WTC11 (cell line): ENCODE measurements around the gene GABARAPL2. TPM values are rescaled to one million over a fixed set of nuclear protein-coding genes. Genes with fewer than 3 reads are reported as not detected.

Experiments
- ATAC-seq: fragments of 200-7000 bp; cut with Tn5 transposase; 2 replicates; pipeline ENCODE4 v1.10.0; 2021; ENCODE audit warnings: mild to moderate bottlenecking, moderate library complexity
- CTCF ChIA-PET: fragments of 300-600 bp; sonication (Branson Sonifier 250); formaldehyde crosslinking; loops from one replicate; lab custom pipeline; 2021; ENCODE audit warnings: antibody characterized with exemption; lab: Charles Lee
- POLR2A ChIA-PET: fragments of 350-600 bp; sonication (Branson Sonifier 250); formaldehyde crosslinking; loops from one replicate; lab custom pipeline; 2021; ENCODE audit warnings: antibody characterized with exemption; lab: Charles Lee
- DNase-seq: peaks from one replicate; pipeline ENCODE4 v3.0.0; 2021; ENCODE audit warnings: low spot score
- H3K27ac Mint-ChIP-seq: 2 replicates; pipeline ENCODE4 v1.8.0; 2021; ENCODE audit warnings: mixed read lengths
- H3K27me3 Mint-ChIP-seq: 2 replicates; pipeline ENCODE4 v1.8.0; 2021; ENCODE audit warnings: low read depth, mild to moderate bottlenecking, moderate library complexity, mixed read lengths
- H3K36me3 Mint-ChIP-seq: 2 replicates; pipeline ENCODE4 v1.8.0; 2021; ENCODE audit warnings: mixed read lengths
- H3K4me1 Mint-ChIP-seq: 2 replicates; pipeline ENCODE4 v1.8.0; 2022; ENCODE audit warnings: mixed read lengths
- H3K4me3 Mint-ChIP-seq: 2 replicates; pipeline ENCODE4 v1.8.0; 2021; ENCODE audit warnings: mild to moderate bottlenecking, moderate library complexity, mixed read lengths
- H3K9me3 Mint-ChIP-seq: 2 replicates; pipeline ENCODE4 v1.8.0; 2021; ENCODE audit warnings: mixed read lengths
- EMX1 ChIP-seq: fragments of 250-450 bp; sonication (Bioruptor Pico); IDR thresholded peaks from 2 replicates; pipeline ENCODE4 v1.8.0; 2021; ENCODE audit warnings: mild to moderate bottlenecking
- ESRRA ChIP-seq: sonication (generic); formaldehyde crosslinking; IDR thresholded peaks from 2 replicates; pipeline ENCODE4 v1.8.1; 2022; ENCODE audit warnings: mild to moderate bottlenecking, missing genetic modification reagents, borderline replicate concordance
- ETV6 ChIP-seq: sonication (generic); formaldehyde crosslinking; IDR thresholded peaks from 2 replicates; pipeline ENCODE4 v1.8.1; 2022; ENCODE audit warnings: mild to moderate bottlenecking, missing genetic modification reagents
- GTF2I ChIP-seq: fragments of 250-450 bp; sonication (Bioruptor Pico); conservative IDR thresholded peaks from 2 replicates; pipeline ENCODE4 v1.4.0; 2021; ENCODE audit warnings: mild to moderate bottlenecking
- KAT7 ChIP-seq: sonication (generic); formaldehyde crosslinking; IDR thresholded peaks from 2 replicates; pipeline ENCODE4 v1.8.1; 2023; ENCODE audit warnings: missing genetic modification reagents, mild to moderate bottlenecking, borderline replicate concordance
- NR2C2 ChIP-seq: sonication (generic); formaldehyde crosslinking; IDR thresholded peaks from 2 replicates; pipeline ENCODE4 v1.8.0; 2022; ENCODE audit warnings: mild to moderate bottlenecking, missing genetic modification reagents
- PRRX2 ChIP-seq: fragments of 250-450 bp; sonication (Bioruptor Pico); IDR thresholded peaks from 2 replicates; pipeline ENCODE4 v1.8.0; 2021; ENCODE audit warnings: mild to moderate bottlenecking
- RELA ChIP-seq: sonication (generic); formaldehyde crosslinking; IDR thresholded peaks from 2 replicates; pipeline ENCODE4 v1.8.1; 2022; ENCODE audit warnings: missing genetic modification reagents, mild to moderate bottlenecking, borderline replicate concordance
- RORB ChIP-seq: fragments of 250-450 bp; sonication (Bioruptor Pico); IDR thresholded peaks from 2 replicates; pipeline ENCODE4 v1.9.0; 2021; ENCODE audit warnings: mild to moderate bottlenecking
- SMAD4 ChIP-seq: sonication (generic); formaldehyde crosslinking; IDR thresholded peaks from 2 replicates; pipeline ENCODE4 v1.8.0; 2022; ENCODE audit warnings: mild to moderate bottlenecking, missing genetic modification reagents
- SP1 ChIP-seq: sonication (generic); formaldehyde crosslinking; conservative IDR thresholded peaks from 2 replicates; pipeline ENCODE4 v1.8.1; 2022; ENCODE audit warnings: missing genetic modification reagents
- TEAD4 ChIP-seq: sonication (generic); formaldehyde crosslinking; IDR thresholded peaks from 2 replicates; pipeline ENCODE4 v1.8.0; 2022; ENCODE audit warnings: mild to moderate bottlenecking, missing genetic modification reagents
- ZNF121 ChIP-seq: sonication (generic); formaldehyde crosslinking; IDR thresholded peaks from 2 replicates; pipeline ENCODE4 v1.8.0; 2023; ENCODE audit warnings: missing genetic modification reagents
- ZNF423 ChIP-seq: fragments of 250-450 bp; sonication (Bioruptor Pico); IDR thresholded peaks from 2 replicates; pipeline ENCODE4 v2.1.2; 2022; ENCODE audit warnings: mild to moderate bottlenecking, moderate library complexity
- total RNA-seq: library from RNA; stranded (reverse); gene quantifications from 3 replicates; pipeline ENCODE4 v1.2.3, GENCODE V29; 2021
- TF ChIP-seq, protein P1 (sequence below): sonication (generic); formaldehyde crosslinking; IDR thresholded peaks from 2 replicates; pipeline ENCODE4 v1.8.0; 2022; ENCODE audit warnings: mild to moderate bottlenecking, missing genetic modification reagents
- TF ChIP-seq, protein P2 (sequence below): sonication (generic); formaldehyde crosslinking; IDR thresholded peaks from 2 replicates; pipeline ENCODE4 v1.8.1; 2023; ENCODE audit warnings: mild to moderate bottlenecking, missing genetic modification reagents
- TF ChIP-seq, protein P3 (sequence below): fragments of 250-450 bp; sonication (Bioruptor Pico); IDR thresholded peaks from 2 replicates; pipeline ENCODE4 v1.9.0; 2021; ENCODE audit warnings: mild to moderate bottlenecking, borderline replicate concordance
- TF ChIP-seq, protein P4 (sequence below): fragments of 250-450 bp; sonication (Bioruptor Pico); IDR thresholded peaks from 2 replicates; pipeline ENCODE4 v1.8.0; 2021; ENCODE audit warnings: mild to moderate bottlenecking
- TF ChIP-seq, protein P5 (sequence below): sonication (generic); formaldehyde crosslinking; IDR thresholded peaks from 2 replicates; pipeline ENCODE4 v1.8.1; 2023; ENCODE audit warnings: mild to moderate bottlenecking, missing genetic modification reagents, borderline replicate concordance

Gene GABARAPL2
- total RNA-seq, 1 experiment from 2014 or later, result 60.8 TPM

- TF ChIP-seq ZNF121 (no peak), TEAD4 (CRISPR knock-in tag) (no peak), PRRX2 (no peak), GTF2I (no peak), RELA (CRISPR knock-in tag) (no peak), EMX1 (no peak)
- TF ChIP-seq, protein P1, sequence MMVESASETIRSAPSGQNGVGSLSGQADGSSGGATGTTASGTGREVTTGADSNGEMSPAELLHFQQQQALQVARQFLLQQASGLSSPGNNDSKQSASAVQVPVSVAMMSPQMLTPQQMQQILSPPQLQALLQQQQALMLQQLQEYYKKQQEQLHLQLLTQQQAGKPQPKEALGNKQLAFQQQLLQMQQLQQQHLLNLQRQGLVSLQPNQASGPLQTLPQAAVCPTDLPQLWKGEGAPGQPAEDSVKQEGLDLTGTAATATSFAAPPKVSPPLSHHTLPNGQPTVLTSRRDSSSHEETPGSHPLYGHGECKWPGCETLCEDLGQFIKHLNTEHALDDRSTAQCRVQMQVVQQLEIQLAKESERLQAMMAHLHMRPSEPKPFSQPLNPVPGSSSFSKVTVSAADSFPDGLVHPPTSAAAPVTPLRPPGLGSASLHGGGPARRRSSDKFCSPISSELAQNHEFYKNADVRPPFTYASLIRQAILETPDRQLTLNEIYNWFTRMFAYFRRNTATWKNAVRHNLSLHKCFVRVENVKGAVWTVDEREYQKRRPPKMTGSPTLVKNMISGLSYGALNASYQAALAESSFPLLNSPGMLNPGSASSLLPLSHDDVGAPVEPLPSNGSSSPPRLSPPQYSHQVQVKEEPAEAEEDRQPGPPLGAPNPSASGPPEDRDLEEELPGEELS (CRISPR knock-in tag), result no peak
- TF ChIP-seq, protein P2, sequence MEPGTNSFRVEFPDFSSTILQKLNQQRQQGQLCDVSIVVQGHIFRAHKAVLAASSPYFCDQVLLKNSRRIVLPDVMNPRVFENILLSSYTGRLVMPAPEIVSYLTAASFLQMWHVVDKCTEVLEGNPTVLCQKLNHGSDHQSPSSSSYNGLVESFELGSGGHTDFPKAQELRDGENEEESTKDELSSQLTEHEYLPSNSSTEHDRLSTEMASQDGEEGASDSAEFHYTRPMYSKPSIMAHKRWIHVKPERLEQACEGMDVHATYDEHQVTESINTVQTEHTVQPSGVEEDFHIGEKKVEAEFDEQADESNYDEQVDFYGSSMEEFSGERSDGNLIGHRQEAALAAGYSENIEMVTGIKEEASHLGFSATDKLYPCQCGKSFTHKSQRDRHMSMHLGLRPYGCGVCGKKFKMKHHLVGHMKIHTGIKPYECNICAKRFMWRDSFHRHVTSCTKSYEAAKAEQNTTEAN (CRISPR knock-in tag), result no peak
- TF ChIP-seq, protein P3, sequence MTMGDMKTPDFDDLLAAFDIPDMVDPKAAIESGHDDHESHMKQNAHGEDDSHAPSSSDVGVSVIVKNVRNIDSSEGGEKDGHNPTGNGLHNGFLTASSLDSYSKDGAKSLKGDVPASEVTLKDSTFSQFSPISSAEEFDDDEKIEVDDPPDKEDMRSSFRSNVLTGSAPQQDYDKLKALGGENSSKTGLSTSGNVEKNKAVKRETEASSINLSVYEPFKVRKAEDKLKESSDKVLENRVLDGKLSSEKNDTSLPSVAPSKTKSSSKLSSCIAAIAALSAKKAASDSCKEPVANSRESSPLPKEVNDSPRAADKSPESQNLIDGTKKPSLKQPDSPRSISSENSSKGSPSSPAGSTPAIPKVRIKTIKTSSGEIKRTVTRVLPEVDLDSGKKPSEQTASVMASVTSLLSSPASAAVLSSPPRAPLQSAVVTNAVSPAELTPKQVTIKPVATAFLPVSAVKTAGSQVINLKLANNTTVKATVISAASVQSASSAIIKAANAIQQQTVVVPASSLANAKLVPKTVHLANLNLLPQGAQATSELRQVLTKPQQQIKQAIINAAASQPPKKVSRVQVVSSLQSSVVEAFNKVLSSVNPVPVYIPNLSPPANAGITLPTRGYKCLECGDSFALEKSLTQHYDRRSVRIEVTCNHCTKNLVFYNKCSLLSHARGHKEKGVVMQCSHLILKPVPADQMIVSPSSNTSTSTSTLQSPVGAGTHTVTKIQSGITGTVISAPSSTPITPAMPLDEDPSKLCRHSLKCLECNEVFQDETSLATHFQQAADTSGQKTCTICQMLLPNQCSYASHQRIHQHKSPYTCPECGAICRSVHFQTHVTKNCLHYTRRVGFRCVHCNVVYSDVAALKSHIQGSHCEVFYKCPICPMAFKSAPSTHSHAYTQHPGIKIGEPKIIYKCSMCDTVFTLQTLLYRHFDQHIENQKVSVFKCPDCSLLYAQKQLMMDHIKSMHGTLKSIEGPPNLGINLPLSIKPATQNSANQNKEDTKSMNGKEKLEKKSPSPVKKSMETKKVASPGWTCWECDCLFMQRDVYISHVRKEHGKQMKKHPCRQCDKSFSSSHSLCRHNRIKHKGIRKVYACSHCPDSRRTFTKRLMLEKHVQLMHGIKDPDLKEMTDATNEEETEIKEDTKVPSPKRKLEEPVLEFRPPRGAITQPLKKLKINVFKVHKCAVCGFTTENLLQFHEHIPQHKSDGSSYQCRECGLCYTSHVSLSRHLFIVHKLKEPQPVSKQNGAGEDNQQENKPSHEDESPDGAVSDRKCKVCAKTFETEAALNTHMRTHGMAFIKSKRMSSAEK (CRISPR knock-in tag), result no peak
Observed at GRCh38 chr16:75584108-75584507, 17.9 kb downstream of the GABARAPL2 start (continued).

- ATAC-seq (no peak), DNase-seq (no peak)
- Mint-ChIP-seq H3K27ac (peak overlapping the region; percentile 82), H3K36me3 (no peaks in the 10 kb centered on the region), H3K4me3 (no peak overlapping the region), H3K27me3 (no peaks in the 10 kb centered on the region), H3K9me3 (no peaks in the 10 kb centered on the region), H3K4me1 (peaks cover 34% of the 10 kb centered on the region)
- TF ChIP-seq ZNF423 (CRISPR knock-in tag), result no peak
- TF ChIP-seq, protein P4, sequence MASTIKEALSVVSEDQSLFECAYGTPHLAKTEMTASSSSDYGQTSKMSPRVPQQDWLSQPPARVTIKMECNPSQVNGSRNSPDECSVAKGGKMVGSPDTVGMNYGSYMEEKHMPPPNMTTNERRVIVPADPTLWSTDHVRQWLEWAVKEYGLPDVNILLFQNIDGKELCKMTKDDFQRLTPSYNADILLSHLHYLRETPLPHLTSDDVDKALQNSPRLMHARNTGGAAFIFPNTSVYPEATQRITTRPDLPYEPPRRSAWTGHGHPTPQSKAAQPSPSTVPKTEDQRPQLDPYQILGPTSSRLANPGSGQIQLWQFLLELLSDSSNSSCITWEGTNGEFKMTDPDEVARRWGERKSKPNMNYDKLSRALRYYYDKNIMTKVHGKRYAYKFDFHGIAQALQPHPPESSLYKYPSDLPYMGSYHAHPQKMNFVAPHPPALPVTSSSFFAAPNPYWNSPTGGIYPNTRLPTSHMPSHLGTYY, result no peak
- no peak for TF ChIP-seq PRRX2
- no peak for TF ChIP-seq SP1 (CRISPR knock-in tag)
- no peak for TF ChIP-seq NR2C2 (CRISPR knock-in tag)
- TF ChIP-seq KAT7 (CRISPR knock-in tag), result no peak
- TF ChIP-seq, protein P5, sequence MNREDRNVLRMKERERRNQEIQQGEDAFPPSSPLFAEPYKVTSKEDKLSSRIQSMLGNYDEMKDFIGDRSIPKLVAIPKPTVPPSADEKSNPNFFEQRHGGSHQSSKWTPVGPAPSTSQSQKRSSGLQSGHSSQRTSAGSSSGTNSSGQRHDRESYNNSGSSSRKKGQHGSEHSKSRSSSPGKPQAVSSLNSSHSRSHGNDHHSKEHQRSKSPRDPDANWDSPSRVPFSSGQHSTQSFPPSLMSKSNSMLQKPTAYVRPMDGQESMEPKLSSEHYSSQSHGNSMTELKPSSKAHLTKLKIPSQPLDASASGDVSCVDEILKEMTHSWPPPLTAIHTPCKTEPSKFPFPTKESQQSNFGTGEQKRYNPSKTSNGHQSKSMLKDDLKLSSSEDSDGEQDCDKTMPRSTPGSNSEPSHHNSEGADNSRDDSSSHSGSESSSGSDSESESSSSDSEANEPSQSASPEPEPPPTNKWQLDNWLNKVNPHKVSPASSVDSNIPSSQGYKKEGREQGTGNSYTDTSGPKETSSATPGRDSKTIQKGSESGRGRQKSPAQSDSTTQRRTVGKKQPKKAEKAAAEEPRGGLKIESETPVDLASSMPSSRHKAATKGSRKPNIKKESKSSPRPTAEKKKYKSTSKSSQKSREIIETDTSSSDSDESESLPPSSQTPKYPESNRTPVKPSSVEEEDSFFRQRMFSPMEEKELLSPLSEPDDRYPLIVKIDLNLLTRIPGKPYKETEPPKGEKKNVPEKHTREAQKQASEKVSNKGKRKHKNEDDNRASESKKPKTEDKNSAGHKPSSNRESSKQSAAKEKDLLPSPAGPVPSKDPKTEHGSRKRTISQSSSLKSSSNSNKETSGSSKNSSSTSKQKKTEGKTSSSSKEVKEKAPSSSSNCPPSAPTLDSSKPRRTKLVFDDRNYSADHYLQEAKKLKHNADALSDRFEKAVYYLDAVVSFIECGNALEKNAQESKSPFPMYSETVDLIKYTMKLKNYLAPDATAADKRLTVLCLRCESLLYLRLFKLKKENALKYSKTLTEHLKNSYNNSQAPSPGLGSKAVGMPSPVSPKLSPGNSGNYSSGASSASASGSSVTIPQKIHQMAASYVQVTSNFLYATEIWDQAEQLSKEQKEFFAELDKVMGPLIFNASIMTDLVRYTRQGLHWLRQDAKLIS (CRISPR knock-in tag), result no peak
- TF ChIP-seq SMAD4 (CRISPR knock-in tag), result no peak
- no peak for TF ChIP-seq ETV6 (CRISPR knock-in tag)
- no peak for TF ChIP-seq ESRRA
- TF ChIP-seq RORB (CRISPR knock-in tag), result no peak
- ChIA-PET CTCF (interaction anchor here (1.0 kb wide), 1 partner anchor 38 kb away, joined by 4 read pairs; no protein-coding TSS in a partner anchor), POLR2A (no interaction called here)
Observed at GRCh38 chr16:75588716-75589115, 22.5 kb downstream of the GABARAPL2 start.
